Sigmoid colon (tissue), 4 donors: ENCODE data around the gene TENM4.

Source experiments
- POLR2A ChIP-seq, 2 donors: fragments of 450-650 bp; IDR thresholded peaks; one replicate each; pipeline ENCODE4 v1.6.1; 2016; ENCODE audit warnings: antibody characterized with exemption in 2 of 2, mild to moderate bottlenecking in 2 of 2, moderate library complexity in 2 of 2
- POLR2AphosphoS5 ChIP-seq, 4 donors: sonication (generic); formaldehyde crosslinking; IDR thresholded peaks; one replicate each; pipeline ENCODE4 v1.6.1; 2017; ENCODE audit warnings: antibody characterized with exemption in 4 of 4
- TF ChIP-seq, protein P1 (sequence below), 4 experiments: fragments of 450-650 bp in 3 of 4; fragments of 200-600 bp in 1 of 4; IDR thresholded peaks; one replicate each; pipeline ENCODE4 v1.5.1; 2016 to 2019; ENCODE audit warnings: antibody characterized with exemption in 4 of 4, mild to moderate bottlenecking in 3 of 4, moderate library complexity in 2 of 4

DNA sequence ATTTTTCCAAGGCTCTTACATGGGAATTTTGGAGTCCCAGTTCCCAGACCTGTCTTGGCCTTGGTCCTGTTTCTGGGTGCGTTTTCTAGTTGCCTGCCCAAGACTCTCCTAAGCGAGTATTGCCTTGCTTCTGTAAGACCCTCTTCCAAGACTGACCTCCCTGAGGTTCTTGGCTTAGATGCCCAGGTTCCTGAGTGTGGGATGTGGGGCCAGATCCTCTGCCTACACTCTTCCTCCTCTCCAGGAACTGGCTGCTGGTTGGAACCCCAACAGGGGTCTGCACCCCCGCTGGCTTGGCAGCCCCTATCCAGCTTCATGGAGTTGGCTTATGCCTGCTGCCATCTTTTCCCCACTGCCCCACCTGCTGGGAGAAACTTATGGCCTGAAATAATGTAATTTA is 429.5 kb downstream of the TENM4 start:
- TF ChIP-seq POLR2A (IDR thresholded peaks at IDR 0.05), result no peak
- TF ChIP-seq, protein P1, sequence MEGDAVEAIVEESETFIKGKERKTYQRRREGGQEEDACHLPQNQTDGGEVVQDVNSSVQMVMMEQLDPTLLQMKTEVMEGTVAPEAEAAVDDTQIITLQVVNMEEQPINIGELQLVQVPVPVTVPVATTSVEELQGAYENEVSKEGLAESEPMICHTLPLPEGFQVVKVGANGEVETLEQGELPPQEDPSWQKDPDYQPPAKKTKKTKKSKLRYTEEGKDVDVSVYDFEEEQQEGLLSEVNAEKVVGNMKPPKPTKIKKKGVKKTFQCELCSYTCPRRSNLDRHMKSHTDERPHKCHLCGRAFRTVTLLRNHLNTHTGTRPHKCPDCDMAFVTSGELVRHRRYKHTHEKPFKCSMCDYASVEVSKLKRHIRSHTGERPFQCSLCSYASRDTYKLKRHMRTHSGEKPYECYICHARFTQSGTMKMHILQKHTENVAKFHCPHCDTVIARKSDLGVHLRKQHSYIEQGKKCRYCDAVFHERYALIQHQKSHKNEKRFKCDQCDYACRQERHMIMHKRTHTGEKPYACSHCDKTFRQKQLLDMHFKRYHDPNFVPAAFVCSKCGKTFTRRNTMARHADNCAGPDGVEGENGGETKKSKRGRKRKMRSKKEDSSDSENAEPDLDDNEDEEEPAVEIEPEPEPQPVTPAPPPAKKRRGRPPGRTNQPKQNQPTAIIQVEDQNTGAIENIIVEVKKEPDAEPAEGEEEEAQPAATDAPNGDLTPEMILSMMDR (IDR thresholded peaks at IDR 0.05), result no peak
- no peak for TF ChIP-seq POLR2AphosphoS5 (IDR thresholded peaks at IDR 0.05)
